Measurements from ENCODE around the gene HOXB9.

- TF ChIP-seq, protein P1, sequence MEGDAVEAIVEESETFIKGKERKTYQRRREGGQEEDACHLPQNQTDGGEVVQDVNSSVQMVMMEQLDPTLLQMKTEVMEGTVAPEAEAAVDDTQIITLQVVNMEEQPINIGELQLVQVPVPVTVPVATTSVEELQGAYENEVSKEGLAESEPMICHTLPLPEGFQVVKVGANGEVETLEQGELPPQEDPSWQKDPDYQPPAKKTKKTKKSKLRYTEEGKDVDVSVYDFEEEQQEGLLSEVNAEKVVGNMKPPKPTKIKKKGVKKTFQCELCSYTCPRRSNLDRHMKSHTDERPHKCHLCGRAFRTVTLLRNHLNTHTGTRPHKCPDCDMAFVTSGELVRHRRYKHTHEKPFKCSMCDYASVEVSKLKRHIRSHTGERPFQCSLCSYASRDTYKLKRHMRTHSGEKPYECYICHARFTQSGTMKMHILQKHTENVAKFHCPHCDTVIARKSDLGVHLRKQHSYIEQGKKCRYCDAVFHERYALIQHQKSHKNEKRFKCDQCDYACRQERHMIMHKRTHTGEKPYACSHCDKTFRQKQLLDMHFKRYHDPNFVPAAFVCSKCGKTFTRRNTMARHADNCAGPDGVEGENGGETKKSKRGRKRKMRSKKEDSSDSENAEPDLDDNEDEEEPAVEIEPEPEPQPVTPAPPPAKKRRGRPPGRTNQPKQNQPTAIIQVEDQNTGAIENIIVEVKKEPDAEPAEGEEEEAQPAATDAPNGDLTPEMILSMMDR (IDR thresholded peaks at IDR 0.05): no peak
- TF ChIP-seq POLR2A (IDR thresholded peaks at IDR 0.05): no peak
Measured at GRCh38 chr17:48587276-48588073, 38.7 kb downstream of the HOXB9 start.
